ENCODE measurements around the gene GPX3.

GPX3 gene

GRCh38 chr5:151058891-151059489 lies 38.6 kb downstream of the GPX3 start:
- DNase-seq, result no peak

GRCh38 chr5:151060742-151061141 lies 40.4 kb downstream of the GPX3 start:
- no peak for DNase-seq

- no peak for DNase-seq
Measured at GRCh38 chr5:151062405-151063141, 42.2 kb downstream of the GPX3 start.

GRCh38 chr5:151063142-151063989 lies 43.0 kb downstream of the GPX3 start:
- no peak for DNase-seq

GRCh38 chr5:151064916-151065499 lies 44.6 kb downstream of the GPX3 start:
- no peak for DNase-seq

GRCh38 chr5:151065609-151066008 lies 45.2 kb downstream of the GPX3 start:
- no peak for DNase-seq

- no peak for DNase-seq
Measured at GRCh38 chr5:151066920-151067319, 46.5 kb downstream of the GPX3 start.

GRCh38 chr5:151067632-151068432 lies 47.4 kb downstream of the GPX3 start:
- DNase-seq, result no peak

- DNase-seq, result peak in 1 of 2 donors; percentile 36
Measured at GRCh38 chr5:151068433-151069197, 48.2 kb downstream of the GPX3 start.

GRCh38 chr5:151070449-151070848 lies 50.1 kb downstream of the GPX3 start:
- no peak for DNase-seq

- DNase-seq, result no peak
Measured at GRCh38 chr5:151071021-151071420, 50.6 kb downstream of the GPX3 start.

GRCh38 chr5:151071848-151072629 lies 51.6 kb downstream of the GPX3 start:
- DNase-seq, result no peak

GRCh38 chr5:151072630-151073025 lies 52.2 kb downstream of the GPX3 start:
- DNase-seq, result no peak

GRCh38 chr5:151073280-151073679 lies 52.9 kb downstream of the GPX3 start:
- no peak for DNase-seq

GRCh38 chr5:151074557-151074956 lies 54.2 kb downstream of the GPX3 start:
- DNase-seq, result no peak

- DNase-seq, result no peak
Measured at GRCh38 chr5:151075698-151076331, 55.4 kb downstream of the GPX3 start.

- DNase-seq, result no peak
Measured at GRCh38 chr5:151076616-151077015, 56.2 kb downstream of the GPX3 start.

- no peak for DNase-seq
Measured at GRCh38 chr5:151077419-151077818, 57.0 kb downstream of the GPX3 start.

- DNase-seq, result no peak
Measured at GRCh38 chr5:151077967-151078366, 57.6 kb downstream of the GPX3 start.

All from stimulated activated CD4-positive, alpha-beta T cell treated with anti-CD3 and anti-CD28 coated beads, Interleukin-2, amount 100 ng/mL, for 48 hours (primary cell).